BJ (cell line): ENCODE results near the gene PHF14. TPM values are rescaled to one million over a fixed set of nuclear protein-coding genes. Genes with fewer than 3 reads are reported as not detected.

Experiments
- CTCF ChIA-PET: fragments of 350-600 bp; formaldehyde crosslinking; extraction: SDS; loops from one replicate; lab custom pipeline; 2021; ENCODE audit warnings: antibody characterized with exemption, inconsistent platforms; lab: Yijun Ruan, JAX
- POLR2A ChIA-PET: fragments of 300-600 bp; sonication (Branson Sonifier 250); formaldehyde crosslinking; extraction: SDS; loops from one replicate; lab custom pipeline; 2021; ENCODE audit warnings: antibody characterized with exemption; lab: Charles Lee
- DNase-seq: peaks from one replicate; pipeline ENCODE4 v3.0.0-alpha.2; 2011; ENCODE audit warnings: low read depth
- H3K27me3 ChIP-seq: 2 replicates; pipeline ENCODE4 v1.6.0; 2011; ENCODE audit warnings: low read length; ENCODE audit not compliant: control insufficient read depth, insufficient read depth
- H3K36me3 ChIP-seq: 2 replicates; pipeline ENCODE4 v1.5.1; 2011; ENCODE audit warnings: low read length; ENCODE audit not compliant: control insufficient read depth, insufficient read depth
- H3K4me3 ChIP-seq: 2 replicates; pipeline ENCODE4 v1.5.1; 2011; ENCODE audit warnings: low read depth, mild to moderate bottlenecking, control low read depth, low read length
- polyA plus RNA-seq: library from polyadenylated mRNA; depleted of rRNA; stranded (reverse); fragments of >200 nt; gene quantifications from 2 replicates; pipeline ENCODE4 v1.2.3, GENCODE V29; 2011
- TF ChIP-seq, protein P1 (sequence below): IDR thresholded peaks from 2 replicates; pipeline ENCODE4 v1.5.1; 2011; ENCODE audit warnings: low read depth, mild to moderate bottlenecking, control low read depth, inconsistent platforms, low read length, moderate library complexity; ENCODE audit not compliant: insufficient read depth

PHF14 gene
- polyA plus RNA-seq, 1 experiment = 6.5 TPM

DNA sequence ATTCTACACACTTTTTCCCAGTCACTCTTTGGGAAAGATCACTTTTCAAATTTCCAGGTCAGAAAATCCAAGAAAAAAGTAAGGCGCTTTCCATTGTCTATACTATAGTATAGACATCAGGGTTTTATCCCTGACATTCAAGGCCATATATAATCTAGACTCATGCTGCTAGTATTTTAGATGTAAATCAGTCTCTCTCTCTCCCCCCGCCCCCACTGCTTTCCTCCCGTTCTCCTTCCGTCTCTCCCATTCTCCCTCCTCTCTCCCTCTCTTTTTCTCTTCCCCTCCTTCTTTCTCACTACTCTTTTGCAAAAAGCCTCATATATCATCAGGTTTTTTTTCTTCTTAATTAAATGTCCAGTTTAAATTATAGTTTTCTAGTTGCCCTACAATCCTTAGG, 154.8 kb downstream of the PHF14 start:
- CTCF ChIA-PET = no interaction called here
- Histone ChIP-seq H3K4me3 (no peak overlapping the region), H3K36me3 (no peaks in the 10 kb centered on the region), H3K27me3 (no peaks in the 10 kb centered on the region)
- POLR2A ChIA-PET = no interaction called here
- TF ChIP-seq, protein P1, sequence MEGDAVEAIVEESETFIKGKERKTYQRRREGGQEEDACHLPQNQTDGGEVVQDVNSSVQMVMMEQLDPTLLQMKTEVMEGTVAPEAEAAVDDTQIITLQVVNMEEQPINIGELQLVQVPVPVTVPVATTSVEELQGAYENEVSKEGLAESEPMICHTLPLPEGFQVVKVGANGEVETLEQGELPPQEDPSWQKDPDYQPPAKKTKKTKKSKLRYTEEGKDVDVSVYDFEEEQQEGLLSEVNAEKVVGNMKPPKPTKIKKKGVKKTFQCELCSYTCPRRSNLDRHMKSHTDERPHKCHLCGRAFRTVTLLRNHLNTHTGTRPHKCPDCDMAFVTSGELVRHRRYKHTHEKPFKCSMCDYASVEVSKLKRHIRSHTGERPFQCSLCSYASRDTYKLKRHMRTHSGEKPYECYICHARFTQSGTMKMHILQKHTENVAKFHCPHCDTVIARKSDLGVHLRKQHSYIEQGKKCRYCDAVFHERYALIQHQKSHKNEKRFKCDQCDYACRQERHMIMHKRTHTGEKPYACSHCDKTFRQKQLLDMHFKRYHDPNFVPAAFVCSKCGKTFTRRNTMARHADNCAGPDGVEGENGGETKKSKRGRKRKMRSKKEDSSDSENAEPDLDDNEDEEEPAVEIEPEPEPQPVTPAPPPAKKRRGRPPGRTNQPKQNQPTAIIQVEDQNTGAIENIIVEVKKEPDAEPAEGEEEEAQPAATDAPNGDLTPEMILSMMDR = no peak
- DNase-seq = no peak

DNA sequence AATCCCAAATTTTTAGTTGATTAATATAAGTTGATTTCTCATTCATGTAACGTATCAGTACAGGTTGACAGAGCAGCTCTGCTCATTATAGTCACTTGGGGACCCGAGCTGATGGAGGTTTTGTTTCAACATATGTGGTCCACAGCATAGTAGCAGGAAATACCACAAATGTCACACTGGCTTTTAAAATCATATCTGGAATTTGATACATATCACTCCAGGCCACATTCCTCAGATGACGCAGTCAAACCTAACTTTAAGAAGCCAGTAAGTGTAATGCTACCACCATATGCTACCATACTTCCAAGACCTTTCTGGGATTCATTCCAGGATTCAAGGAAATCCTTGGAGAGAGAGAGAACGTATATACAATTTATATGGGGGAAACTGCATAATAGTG, 156.3 kb downstream of the PHF14 start:
- H3K4me3 ChIP-seq = no peak overlapping the region
- TF ChIP-seq, protein P1 = no peak
- H3K36me3 ChIP-seq = no peaks in the 10 kb centered on the region
- DNase-seq = peak; percentile 1
- ChIA-PET POLR2A (no interaction called here), CTCF (no interaction called here)
- H3K27me3 ChIP-seq = no peaks in the 10 kb centered on the region

DNA sequence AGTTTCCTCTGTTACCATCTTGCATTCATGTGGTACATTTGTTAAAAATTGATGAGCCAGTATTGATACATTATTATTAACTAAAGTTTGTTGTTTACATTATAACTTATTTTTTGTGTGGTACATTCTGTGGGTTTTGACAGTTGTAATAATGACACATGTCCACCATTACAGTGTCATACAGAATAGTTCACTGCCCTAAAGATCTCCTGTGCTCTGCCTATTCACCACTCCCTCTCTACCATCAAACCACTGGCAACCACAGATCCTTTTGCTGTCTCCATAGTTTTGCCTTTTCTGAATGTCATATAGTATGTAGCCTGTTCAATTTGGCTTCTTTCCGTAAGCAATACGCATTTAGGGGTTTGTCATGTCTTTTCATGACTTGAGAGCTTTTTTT, 156.9 kb downstream of the PHF14 start:
- ChIA-PET CTCF (no interaction called here), POLR2A (no interaction called here)
- TF ChIP-seq, protein P1 = no peak
- no peaks in the 10 kb centered on the region for H3K36me3 ChIP-seq
- H3K4me3 ChIP-seq = no peak overlapping the region
- no peak for DNase-seq
- no peaks in the 10 kb centered on the region for H3K27me3 ChIP-seq

DNA sequence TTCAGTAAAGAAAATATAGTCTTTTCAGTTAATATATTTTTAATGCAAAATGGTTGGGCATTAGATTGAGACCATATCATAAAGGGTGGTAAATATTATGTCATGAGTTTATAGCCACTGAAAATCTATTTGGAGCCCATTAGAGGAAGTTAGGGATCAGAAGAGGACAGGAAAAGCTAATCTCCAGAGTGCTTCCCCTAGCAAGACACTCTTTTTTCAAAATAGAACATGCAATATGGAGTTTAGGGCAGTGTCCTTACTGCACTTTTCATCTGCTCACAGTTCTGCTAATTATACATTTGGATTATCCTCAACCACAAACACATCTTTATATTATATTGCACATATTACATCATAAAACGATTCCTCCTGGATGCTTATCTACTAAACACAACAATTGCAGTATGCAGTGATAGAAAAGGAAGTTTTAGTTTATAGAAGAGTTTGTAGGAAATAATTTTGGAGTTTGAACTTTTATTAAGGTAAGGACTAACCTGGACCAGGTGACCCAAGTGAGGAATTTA, 159.8 kb downstream of the PHF14 start:
- DNase-seq = no peak
- ChIA-PET CTCF (no interaction called here), POLR2A (no interaction called here)
- TF ChIP-seq, protein P1 = no peak
- Histone ChIP-seq H3K27me3 (no peaks in the 10 kb centered on the region), H3K4me3 (no peak overlapping the region), H3K36me3 (no peaks in the 10 kb centered on the region)

DNA sequence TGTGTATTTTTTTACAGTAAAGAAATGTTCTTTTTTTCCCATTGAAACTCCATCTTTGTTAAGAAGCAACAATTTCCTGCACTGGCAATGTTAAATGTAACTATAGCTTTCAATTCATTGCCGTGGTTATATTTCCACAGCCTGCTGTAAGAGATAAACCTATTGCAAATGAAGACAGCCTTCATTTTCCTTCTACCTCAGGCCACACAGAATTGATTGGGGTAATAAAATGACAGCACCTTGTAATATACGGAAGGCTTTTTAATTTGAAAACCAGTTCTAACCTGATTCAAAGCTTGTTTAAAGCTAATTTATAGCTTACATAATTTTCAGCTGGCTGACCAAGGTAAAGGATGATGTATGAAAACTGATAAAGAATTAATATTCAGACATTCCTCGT, 161.9 kb downstream of the PHF14 start:
- Histone ChIP-seq H3K36me3 (no peaks in the 10 kb centered on the region), H3K4me3 (no peak overlapping the region), H3K27me3 (no peaks in the 10 kb centered on the region)
- ChIA-PET CTCF (no interaction called here), POLR2A (no interaction called here)
- TF ChIP-seq, protein P1 = no peak
- no peak for DNase-seq
